Effector CD8-positive, alpha-beta T cell (primary cell): ENCODE data around the gene SYNC.

ENCODE experiments used
- DNase-seq: peaks from one replicate; lab custom pipeline; 2025; lab: John Stamatoyannopoulos, UW
- total RNA-seq, 4 experiments: gene quantifications; one replicate each; lab custom pipeline; 2026; lab: John Stamatoyannopoulos, UW

Gene SYNC
- 0 to 0.09 (median 0) reads per million in 4 experiments for total RNA-seq

GRCh38 chr1:32702599-32703478 lies at the start of gene SYNC:
Gene SYNC (minus strand): TSS chr1:32702770. CDS start chr1:32702660, 110 bp downstream.
- DNase-seq: no peak

DNA sequence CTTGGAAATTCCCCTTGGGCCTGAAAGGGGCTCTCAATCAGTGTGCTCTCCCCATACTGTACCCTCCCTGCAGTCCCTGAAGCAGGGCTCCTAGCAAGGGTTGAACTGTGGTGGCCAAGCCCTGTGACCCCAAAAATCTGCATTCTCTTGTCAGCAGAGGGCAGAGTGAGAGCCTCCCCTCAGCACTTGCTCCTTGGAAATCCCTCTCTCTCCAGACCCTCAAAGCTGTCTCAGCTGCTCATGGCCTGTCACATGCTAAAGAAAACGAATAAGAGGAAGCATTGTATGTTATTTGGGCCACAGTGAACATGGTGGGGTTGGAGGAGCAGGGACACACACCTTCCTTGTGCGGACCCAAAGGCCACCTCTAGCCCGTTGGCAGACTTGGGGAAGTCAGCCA lies 47.2 kb upstream of the SYNC start:
- no peak for DNase-seq

DNA sequence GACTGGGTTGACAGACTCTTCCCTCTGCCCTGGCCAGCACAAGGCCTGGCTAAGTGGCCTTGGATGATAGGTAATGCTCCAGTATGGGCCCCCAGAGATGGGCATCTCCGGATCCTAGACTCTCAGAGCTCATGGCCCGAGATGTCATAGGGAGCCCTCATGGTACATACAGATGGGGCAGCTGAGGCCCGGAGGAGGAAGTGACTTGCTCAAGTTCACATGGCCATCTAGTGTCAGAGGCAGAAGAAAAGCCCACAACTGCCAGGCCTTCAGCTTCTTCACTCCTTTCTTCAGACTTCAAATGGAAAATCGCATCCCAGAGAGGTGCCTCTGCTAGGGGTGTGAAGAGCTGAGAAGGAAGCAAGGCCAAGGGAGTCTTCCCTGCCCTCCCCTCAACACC lies 46.8 kb upstream of the SYNC start:
- no peak for DNase-seq

DNA sequence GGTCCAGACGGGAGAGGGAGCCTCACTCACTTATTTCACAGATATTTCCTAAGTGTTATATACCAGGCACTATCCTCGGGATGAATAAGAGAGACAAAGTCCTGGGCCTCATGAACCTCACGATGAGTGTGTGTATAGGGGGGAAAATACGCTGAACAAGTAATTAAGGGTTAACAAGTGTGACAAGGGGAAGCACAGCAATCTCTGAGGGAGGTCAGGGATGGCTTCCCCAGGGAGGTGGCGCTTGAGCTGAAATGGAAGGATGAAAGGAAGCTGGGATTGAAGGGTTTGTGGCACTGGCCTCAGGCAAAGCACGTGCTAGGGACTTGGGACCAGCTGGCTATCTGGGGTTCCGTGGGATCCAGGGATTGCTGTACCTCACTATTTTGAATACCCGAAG lies 46.4 kb upstream of the SYNC start:
- DNase-seq: no peak

DNA sequence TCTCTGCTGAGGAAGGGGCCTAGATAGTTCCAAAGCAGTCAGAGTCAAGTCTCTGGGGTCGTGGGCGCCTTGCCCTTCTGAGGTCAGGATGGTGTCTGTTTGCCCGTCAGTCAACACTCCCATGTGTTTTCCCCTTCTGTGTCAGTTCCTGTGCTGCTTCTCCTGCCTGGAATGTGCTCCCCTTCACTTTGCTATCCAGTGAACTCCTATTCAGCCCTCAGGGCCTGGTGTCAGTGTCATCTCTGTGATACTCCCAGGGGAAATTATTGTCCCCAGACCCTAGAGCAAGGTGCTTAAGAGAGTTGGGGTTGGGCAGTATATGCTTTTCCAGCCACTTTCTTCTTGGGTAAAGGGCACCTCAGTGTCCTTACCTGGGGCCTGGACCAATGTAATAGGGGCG lies 45.8 kb upstream of the SYNC start:
- no peak for DNase-seq

DNA sequence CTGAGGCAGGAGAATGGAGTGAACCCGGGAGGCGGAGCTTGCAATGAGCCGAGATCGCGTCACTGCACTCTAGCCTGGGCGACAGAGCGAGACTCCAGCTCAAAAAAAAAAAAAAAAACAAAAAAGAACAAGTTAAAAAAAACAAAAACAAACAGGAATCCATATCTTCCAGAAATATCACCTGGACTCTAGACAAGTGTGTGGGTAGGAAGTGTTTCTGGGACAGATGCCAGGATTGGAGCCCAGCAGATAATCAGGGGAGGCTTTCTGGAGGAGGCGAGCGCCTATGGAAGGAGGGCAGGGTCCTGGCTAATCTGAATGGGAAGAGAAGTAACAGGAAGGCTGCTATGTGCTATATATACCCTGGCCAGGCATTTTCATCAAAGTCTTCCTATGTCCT lies 43.6 kb upstream of the SYNC start:
- DNase-seq: no peak

DNA sequence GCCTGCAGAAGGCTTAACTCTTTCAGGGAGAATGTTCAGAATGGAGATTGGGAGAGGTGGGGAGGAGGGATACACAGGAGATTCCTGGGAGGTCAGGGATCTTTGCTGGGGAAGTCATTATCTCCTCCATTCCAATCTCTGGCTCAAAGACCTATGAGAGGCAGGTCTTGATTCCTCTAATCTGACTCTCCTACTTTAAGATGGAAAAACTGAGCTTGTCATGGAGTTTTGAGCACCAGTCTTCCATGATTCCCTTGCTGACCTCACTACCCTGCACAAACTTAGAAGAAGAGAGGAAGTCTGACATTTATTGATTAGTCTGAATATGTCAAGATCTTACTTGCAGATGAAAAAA lies 41.5 kb upstream of the SYNC start:
- DNase-seq: no peak

DNA sequence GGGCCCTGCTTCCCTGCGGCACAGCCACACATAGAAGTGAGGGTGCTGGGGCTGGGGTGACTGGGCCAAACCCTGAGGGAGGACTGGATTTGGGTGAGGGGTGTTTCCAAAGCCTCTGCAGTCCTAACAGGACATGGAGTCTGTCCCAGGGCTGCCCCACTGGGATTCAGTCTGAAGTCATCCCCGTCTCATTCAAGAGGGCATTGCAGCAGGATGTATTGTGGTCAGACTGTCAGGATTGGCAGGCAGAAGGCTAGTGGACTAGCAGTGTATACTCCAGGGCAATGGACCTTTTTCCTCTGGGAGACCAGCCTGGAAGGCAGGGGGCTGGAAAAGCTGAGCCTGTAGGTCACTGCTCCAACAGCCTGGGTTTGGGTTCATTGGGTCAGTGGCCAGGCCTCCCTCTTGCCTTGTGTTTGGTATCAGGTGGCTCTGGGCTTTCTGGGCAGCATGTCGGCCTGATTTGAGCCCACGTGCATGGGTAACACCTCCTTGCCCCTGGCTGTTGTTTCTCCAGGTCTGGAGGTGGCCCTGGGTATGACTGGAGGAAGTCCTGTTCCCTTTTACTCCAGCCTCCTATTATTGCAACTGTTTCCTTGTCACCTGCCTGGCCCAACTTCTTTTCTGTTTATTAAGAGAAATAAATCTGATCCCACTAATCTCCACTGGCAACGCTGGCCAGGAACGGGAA lies 41.0 kb upstream of the SYNC start:
- DNase-seq: no peak

GRCh38 chr1:32742956-32743355 lies 40.4 kb upstream of the SYNC start:
- DNase-seq: no peak

- DNase-seq: no peak
Measured at GRCh38 chr1:32742199-32742947, 39.8 kb upstream of the SYNC start.

- no peak for DNase-seq
Measured at GRCh38 chr1:32741413-32742198, 39.0 kb upstream of the SYNC start.

DNA sequence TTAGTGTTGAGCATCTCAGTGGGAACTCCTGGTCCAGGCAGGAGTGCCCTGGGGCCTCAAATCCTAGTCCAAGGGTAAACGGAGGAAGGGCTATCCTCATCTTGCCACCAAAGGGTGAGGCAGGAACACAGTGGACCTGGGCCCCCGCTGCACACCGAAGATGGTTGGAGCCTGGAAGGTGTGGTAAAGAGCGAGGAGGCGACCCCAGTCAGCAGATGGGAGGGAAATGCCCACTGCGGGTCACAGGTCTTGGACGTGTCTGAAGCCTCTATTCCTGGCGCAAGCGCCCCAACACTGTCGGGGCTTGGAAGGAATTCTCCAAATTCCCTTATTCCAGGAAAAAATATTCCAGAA lies 38.5 kb upstream of the SYNC start:
- DNase-seq: no peak

DNA sequence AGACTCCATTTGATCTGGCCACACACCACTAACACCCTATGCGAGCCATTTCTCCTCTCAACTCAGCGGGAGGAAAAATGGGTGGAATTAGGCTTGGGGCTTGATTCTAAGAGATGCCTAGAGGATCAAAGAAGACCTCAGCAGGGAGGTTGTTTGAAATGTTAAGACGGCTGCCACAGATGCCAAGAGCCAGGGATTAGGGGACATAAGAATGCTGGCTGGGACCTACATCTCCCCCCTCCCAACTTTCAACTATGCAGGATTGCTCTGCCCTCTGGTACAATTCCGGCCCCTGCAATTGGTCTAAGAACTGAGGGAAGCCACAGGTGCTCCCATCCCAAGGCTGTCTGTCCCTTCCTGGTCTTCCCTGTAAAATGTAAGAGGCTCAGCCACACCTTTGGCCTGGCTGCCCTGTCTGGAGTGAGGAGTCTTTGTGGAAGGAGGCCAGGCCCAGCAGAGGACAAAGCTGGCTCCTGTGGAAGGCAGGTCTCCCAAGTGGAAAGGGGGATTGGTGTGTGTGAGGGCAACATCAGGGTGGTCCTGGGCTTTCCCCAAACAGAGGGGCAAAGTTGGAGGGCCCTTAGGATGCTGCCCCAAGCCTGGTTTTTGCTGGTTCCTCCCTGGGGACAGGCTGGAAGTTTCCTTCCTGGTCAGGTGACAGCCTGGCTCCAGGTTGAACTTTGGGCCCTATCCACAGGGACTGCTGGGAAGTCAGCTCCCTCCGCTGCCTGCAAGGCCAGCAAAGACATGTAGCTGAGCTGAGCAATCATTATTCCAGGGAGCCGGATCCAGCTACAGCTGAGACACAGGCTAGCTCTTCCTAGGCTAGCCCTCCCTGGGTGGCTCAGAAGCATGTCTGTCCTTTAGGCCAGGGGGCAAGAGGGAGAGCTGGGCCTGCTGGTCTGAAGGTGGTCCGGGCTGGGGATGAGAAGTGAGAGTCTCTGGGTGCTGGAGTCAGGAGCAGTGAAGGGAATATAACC lies 34.5 kb upstream of the SYNC start:
- DNase-seq: no peak

- no peak for DNase-seq
Measured at GRCh38 chr1:32733582-32734321, 31.2 kb upstream of the SYNC start.

- no peak for DNase-seq
Measured at GRCh38 chr1:32729254-32730046, 26.9 kb upstream of the SYNC start.

DNA sequence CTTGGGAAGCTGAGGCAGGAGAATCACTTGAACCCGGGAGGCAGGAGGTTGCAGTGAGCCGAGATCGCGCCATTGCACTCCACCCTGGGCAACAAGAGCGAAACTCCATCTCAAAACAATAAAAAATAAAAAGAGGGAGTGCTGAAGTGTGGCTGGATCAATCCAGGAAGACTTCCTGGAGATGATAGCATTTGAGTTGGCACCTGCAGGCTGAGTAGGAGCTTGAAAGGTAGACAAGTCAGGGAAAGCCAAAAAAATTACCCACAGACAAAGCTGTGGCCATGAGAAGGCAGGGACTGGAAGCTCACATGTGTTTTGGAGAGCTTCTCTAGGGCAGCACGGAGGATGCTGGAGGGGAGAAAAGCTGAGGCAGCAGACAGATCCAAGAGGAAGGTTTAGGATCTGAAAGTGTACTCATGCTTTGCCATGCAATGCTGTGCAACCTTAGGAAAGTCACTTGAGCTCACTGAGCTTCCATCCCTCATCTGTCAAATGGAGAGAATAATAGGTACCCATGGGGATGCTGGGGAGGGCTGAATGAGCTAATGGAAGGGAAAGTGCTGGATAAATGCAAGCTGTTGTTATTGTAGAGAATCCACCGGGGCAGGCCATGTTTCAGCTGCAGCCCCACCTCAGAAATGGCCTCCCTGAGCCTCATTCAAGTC lies 26.0 kb upstream of the SYNC start:
- DNase-seq: no peak

DNA sequence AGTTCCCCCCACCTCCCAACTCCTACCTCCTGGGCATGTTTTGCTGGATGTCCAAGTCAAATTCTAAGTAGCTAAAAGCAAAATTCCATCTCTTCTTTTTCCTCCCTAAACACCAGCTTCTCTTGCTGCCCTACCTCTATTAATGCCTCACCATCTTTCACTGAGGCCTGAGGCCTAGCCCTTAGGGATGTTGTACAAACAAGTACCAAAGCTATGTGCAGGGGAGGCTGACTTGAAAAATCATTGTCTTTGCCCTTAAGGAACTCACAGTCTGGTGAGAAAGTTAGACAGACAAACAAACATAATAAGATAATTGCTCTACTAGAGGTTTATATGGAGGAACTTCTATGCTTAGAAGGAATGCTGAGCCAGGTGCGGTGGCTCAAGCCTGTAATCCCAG lies 25.3 kb upstream of the SYNC start:
- no peak for DNase-seq

DNA sequence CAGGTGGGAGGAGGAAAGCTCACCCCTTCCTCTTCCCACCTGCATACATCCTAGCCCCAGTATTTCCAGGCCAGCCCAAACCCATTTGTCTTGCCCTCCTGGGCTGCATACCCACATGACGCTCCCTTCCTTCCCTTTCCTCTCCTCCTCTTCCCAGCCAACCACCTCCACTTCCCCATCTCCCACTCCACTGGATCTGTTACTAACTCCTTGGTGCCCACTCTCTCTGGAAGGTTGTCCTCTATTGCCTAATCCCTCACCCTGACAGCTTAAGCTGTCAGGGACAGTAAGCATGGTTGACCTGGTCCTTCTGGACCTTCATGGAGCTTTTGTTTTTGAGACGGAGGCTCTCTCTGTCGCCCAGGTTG lies 23.0 kb upstream of the SYNC start:
- DNase-seq: no peak
